GM23338 (cell line): ENCODE measurements around the gene KCNQ5.

Source experiments
- CREB1 ChIP-seq: fragments of 250-450 bp; sonication (Bioruptor Pico); IDR thresholded peaks from 2 replicates; pipeline ENCODE4 v1.5.0; 2020; ENCODE audit warnings: low read depth, mild to moderate bottlenecking, moderate library complexity
- ETS1 ChIP-seq: IDR thresholded peaks from 2 replicates; pipeline ENCODE4 v1.6.1; 2016; ENCODE audit warnings: antibody characterized with exemption
- EZH2 ChIP-seq: fragments of 200-600 bp; sonication (generic); IDR thresholded peaks from one replicate; pipeline ENCODE4 v1.8.0; 2017; ENCODE audit warnings: antibody characterized with exemption, mild to moderate bottlenecking, low read depth; ENCODE audit not compliant: unreplicated experiment
- EZH2phosphoT487 ChIP-seq: fragments of 200-600 bp; sonication (generic); IDR thresholded peaks from one replicate; pipeline ENCODE4 v1.8.1; 2018; ENCODE audit warnings: antibody characterized with exemption; ENCODE audit not compliant: unreplicated experiment
- JUNB ChIP-seq: IDR thresholded peaks from one replicate; pipeline ENCODE4 v1.6.1; 2016; ENCODE audit warnings: antibody characterized with exemption; ENCODE audit not compliant: unreplicated experiment
- POLR2AphosphoS5 ChIP-seq: IDR thresholded peaks from 2 replicates; pipeline ENCODE4 v1.6.1; 2016; ENCODE audit warnings: antibody characterized with exemption, low read depth
- STAT1 ChIP-seq: IDR thresholded peaks from one replicate; pipeline ENCODE4 v1.6.1; 2016; ENCODE audit warnings: antibody characterized with exemption; ENCODE audit not compliant: unreplicated experiment
- ZNF114 ChIP-seq: fragments of 250-450 bp; sonication (Bioruptor Pico); IDR thresholded peaks from 2 replicates; pipeline ENCODE4 v1.5.0; 2020; ENCODE audit warnings: mild to moderate bottlenecking, moderate library complexity
- ZNF331 ChIP-seq: fragments of 250-450 bp; sonication (Bioruptor Pico); IDR thresholded peaks from 2 replicates; pipeline ENCODE4 v1.5.0; 2020; ENCODE audit warnings: low read depth, mild to moderate bottlenecking, moderate library complexity
- ZNF462 ChIP-seq: fragments of 250-450 bp; sonication (Bioruptor Pico); IDR thresholded peaks from 2 replicates; pipeline ENCODE4 v1.5.0; 2020; ENCODE audit warnings: mild to moderate bottlenecking, moderate library complexity
- TF ChIP-seq, protein P1 (sequence below): IDR thresholded peaks from one replicate; pipeline ENCODE4 v1.6.1; 2018; ENCODE audit warnings: antibody characterized with exemption; ENCODE audit not compliant: unreplicated experiment
- TF ChIP-seq, protein P2 (sequence below), 2 experiments: fragments of 200-600 bp in 1 of 2; sonication (generic) in 1 of 2; conservative IDR thresholded peaks; 2 replicates each; pipeline versions ENCODE4 v1.5.1 to v1.6.1; 2016 to 2017; ENCODE audit warnings: antibody characterized with exemption in 2 of 2, low read depth in 2 of 2, mild to moderate bottlenecking in 2 of 2, moderate library complexity in 1 of 2

DNA sequence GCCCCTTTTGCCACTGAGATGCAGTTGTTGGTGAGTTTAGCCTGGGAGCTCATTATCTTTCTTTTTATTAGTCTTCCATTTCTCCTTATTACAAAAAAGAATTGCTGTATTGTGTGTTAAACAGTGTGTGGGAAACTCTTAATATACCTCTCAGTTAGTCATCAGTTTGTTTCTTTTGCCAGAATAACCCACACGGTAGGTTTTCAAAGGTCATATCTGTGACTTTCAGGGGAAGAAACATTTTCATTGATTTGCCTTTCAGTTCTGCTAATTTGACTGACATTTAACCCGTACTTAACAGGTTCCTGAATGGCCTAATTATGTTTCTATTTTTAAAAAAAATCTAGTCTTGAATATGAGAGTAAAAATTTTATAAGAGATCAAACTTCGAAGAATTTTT lies 458.1 kb downstream of the KCNQ5 start:
- TF ChIP-seq JUNB = no peak
- TF ChIP-seq, protein P1, sequence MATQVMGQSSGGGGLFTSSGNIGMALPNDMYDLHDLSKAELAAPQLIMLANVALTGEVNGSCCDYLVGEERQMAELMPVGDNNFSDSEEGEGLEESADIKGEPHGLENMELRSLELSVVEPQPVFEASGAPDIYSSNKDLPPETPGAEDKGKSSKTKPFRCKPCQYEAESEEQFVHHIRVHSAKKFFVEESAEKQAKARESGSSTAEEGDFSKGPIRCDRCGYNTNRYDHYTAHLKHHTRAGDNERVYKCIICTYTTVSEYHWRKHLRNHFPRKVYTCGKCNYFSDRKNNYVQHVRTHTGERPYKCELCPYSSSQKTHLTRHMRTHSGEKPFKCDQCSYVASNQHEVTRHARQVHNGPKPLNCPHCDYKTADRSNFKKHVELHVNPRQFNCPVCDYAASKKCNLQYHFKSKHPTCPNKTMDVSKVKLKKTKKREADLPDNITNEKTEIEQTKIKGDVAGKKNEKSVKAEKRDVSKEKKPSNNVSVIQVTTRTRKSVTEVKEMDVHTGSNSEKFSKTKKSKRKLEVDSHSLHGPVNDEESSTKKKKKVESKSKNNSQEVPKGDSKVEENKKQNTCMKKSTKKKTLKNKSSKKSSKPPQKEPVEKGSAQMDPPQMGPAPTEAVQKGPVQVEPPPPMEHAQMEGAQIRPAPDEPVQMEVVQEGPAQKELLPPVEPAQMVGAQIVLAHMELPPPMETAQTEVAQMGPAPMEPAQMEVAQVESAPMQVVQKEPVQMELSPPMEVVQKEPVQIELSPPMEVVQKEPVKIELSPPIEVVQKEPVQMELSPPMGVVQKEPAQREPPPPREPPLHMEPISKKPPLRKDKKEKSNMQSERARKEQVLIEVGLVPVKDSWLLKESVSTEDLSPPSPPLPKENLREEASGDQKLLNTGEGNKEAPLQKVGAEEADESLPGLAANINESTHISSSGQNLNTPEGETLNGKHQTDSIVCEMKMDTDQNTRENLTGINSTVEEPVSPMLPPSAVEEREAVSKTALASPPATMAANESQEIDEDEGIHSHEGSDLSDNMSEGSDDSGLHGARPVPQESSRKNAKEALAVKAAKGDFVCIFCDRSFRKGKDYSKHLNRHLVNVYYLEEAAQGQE = no peak
- TF ChIP-seq, protein P2, sequence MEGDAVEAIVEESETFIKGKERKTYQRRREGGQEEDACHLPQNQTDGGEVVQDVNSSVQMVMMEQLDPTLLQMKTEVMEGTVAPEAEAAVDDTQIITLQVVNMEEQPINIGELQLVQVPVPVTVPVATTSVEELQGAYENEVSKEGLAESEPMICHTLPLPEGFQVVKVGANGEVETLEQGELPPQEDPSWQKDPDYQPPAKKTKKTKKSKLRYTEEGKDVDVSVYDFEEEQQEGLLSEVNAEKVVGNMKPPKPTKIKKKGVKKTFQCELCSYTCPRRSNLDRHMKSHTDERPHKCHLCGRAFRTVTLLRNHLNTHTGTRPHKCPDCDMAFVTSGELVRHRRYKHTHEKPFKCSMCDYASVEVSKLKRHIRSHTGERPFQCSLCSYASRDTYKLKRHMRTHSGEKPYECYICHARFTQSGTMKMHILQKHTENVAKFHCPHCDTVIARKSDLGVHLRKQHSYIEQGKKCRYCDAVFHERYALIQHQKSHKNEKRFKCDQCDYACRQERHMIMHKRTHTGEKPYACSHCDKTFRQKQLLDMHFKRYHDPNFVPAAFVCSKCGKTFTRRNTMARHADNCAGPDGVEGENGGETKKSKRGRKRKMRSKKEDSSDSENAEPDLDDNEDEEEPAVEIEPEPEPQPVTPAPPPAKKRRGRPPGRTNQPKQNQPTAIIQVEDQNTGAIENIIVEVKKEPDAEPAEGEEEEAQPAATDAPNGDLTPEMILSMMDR (conservative IDR thresholded peaks at IDR 0.05; ENCODE audit: low read depth in 2 of 2) = no peak
- TF ChIP-seq EZH2 = no peak
- TF ChIP-seq CREB1 = no peak
- TF ChIP-seq ETS1 = no peak
- no peak for TF ChIP-seq EZH2phosphoT487
- no peak for TF ChIP-seq ZNF331 (CRISPR knock-in tag)
- TF ChIP-seq POLR2AphosphoS5 = no peak
- TF ChIP-seq ZNF114 (CRISPR knock-in tag) = no peak
- TF ChIP-seq STAT1 = no peak
- no peak for TF ChIP-seq ZNF462 (CRISPR knock-in tag)
